ENCODE results near the gene ASPHD1. TPM values are rescaled to one million over a fixed set of nuclear protein-coding genes. Genes with fewer than 3 reads are reported as not detected.

Gene ASPHD1
- polyA plus RNA-seq, 3 donors = not detected

GRCh38 chr16:29901607-29901945 is 1.3 kb downstream of the ASPHD1 start:
- Histone ChIP-seq H3K27ac (ENCODE audit: low read depth in 1 of 2, low read length in 2 of 2) (no peak overlapping the region), H2AFZ (ENCODE audit: insufficient read depth, low read depth, low read length, poor library complexity, severe bottlenecking) (no peak overlapping the region), H3K4me3 (replicated peaks in 1 of 3; ENCODE audit: low read depth in 2 of 3, low read length in 3 of 3) (no peak overlapping the region), H4K20me1 (ENCODE audit: insufficient read depth, low read length) (peaks cover 3% of the 10 kb centered on the region), H3K27me3 (ENCODE audit: control insufficient read depth in 2 of 2, insufficient read depth in 2 of 2, low read length in 2 of 2) (peaks cover 12 to 38% of the 10 kb centered on the region in 2 donors), H3K36me3 (replicated peaks in 1 of 2; ENCODE audit: control insufficient read depth in 1 of 2, insufficient read depth in 2 of 2, low read length in 2 of 2) (no peaks in the 10 kb centered on the region), H3K4me2 (replicated peaks; ENCODE audit: extremely low read depth, low read length, poor library complexity, severe bottlenecking) (no peak overlapping the region), H3K9ac (ENCODE audit: insufficient read depth, low read length, poor library complexity, severe bottlenecking) (no peak overlapping the region), H3K4me1 (ENCODE audit: control insufficient read depth in 1 of 2, insufficient read depth in 2 of 2, low read length in 2 of 2) (peaks cover 8 to 16% of the 10 kb centered on the region in 2 donors), H3K9me3 (replicated peaks in 1 of 2; ENCODE audit: control insufficient read depth in 1 of 2, insufficient read depth in 1 of 2, low read length in 2 of 2) (peaks cover 0 to 4% of the 10 kb centered on the region in 2 donors), H3K79me2 (ENCODE audit: insufficient read depth, low read length) (no peaks in the 10 kb centered on the region)
- WGBS (ENCODE audit: insufficient coverage) = 89% methylated on average over 18 of the region's 19 CpGs
- TF ChIP-seq CTCF (IDR thresholded peaks at IDR 0.05) = no peak
- peaks cover 0 to 7% (median 2%) of the 10 kb centered on the region in 7 donors for H3K9me3 Mint-ChIP-seq
- H3K27ac Mint-ChIP-seq = no peak overlapping the region
- peaks cover 22 to 50% (median 33%) of the 10 kb centered on the region in 3 donors for H3K27me3 Mint-ChIP-seq (ENCODE audit: low read depth in 3 of 3)
- no peak for DNase-seq
- H3K36me3 Mint-ChIP-seq = peaks cover 3% of the 10 kb centered on the region in 2 donors
- H3K4me1 Mint-ChIP-seq = peaks cover 12% of the 10 kb centered on the region
- H3K4me3 Mint-ChIP-seq = no peak overlapping the region
- intact Hi-C loops (cut with micrococcal nuclease) = no loop called here

DNA sequence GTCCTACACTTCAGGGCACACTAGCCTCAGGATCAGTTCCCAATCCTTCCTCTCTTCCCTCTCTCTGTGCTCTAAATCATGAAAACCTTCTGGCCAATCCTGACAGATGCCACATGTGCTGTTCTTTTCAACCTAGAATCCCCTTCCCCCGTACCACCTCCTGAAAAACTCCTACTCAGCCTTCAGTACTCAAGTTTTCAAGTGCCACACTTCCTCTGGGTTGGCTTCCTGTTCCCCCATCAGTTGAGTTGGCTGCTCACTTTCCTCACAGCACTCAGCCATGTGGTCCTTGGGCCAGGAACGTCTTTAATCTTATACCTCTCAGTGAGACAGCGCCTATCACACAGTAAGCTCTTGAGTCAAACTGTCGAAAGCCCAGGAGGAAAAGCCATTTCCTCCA is 3.3 kb downstream of the ASPHD1 start:
- Histone ChIP-seq H3K4me2 (replicated peaks; ENCODE audit: extremely low read depth, low read length, poor library complexity, severe bottlenecking) (no peak overlapping the region), H3K4me1 (ENCODE audit: control insufficient read depth in 1 of 2, insufficient read depth in 2 of 2, low read length in 2 of 2) (peaks cover 8 to 16% of the 10 kb centered on the region in 2 donors), H4K20me1 (ENCODE audit: insufficient read depth, low read length) (peaks cover 3% of the 10 kb centered on the region), H2AFZ (ENCODE audit: insufficient read depth, low read depth, low read length, poor library complexity, severe bottlenecking) (no peak overlapping the region), H3K9me3 (replicated peaks in 1 of 2; ENCODE audit: control insufficient read depth in 1 of 2, insufficient read depth in 1 of 2, low read length in 2 of 2) (no peaks in the 10 kb centered on the region), H3K27ac (ENCODE audit: low read depth in 1 of 2, low read length in 2 of 2) (no peak overlapping the region), H3K27me3 (ENCODE audit: control insufficient read depth in 2 of 2, insufficient read depth in 2 of 2, low read length in 2 of 2) (peaks cover 10 to 23% of the 10 kb centered on the region in 2 donors), H3K9ac (ENCODE audit: insufficient read depth, low read length, poor library complexity, severe bottlenecking) (no peak overlapping the region), H3K36me3 (replicated peaks in 1 of 2; ENCODE audit: control insufficient read depth in 1 of 2, insufficient read depth in 2 of 2, low read length in 2 of 2) (no peaks in the 10 kb centered on the region), H3K4me3 (replicated peaks in 1 of 3; ENCODE audit: low read depth in 2 of 3, low read length in 3 of 3) (no peak overlapping the region), H3K79me2 (ENCODE audit: insufficient read depth, low read length) (no peaks in the 10 kb centered on the region)
- no peak for TF ChIP-seq CTCF (IDR thresholded peaks at IDR 0.05)
- no peak for DNase-seq
- Mint-ChIP-seq H3K9me3 (peaks cover 0 to 7% (median 0%) of the 10 kb centered on the region in 7 donors), H3K36me3 (peaks cover 4 to 9% of the 10 kb centered on the region in 2 donors), H3K27me3 (ENCODE audit: low read depth in 3 of 3) (peaks cover 16 to 33% (median 17%) of the 10 kb centered on the region in 3 donors), H3K4me3 (no peak overlapping the region), H3K27ac (peak overlapping the region in 1 of 7 donors; percentile 1), H3K4me1 (peaks cover 12% of the 10 kb centered on the region)
- WGBS (ENCODE audit: insufficient coverage) = 28% methylated on average over 4 of the region's 4 CpGs
- intact Hi-C loops (cut with micrococcal nuclease) = no loop called here

All from CD14-positive monocyte (primary cell).